Urothelium cell line (cell line): Measurements from ENCODE around the gene GPC5.
A peak's percentile ranks its signal among the peaks of the same experiment; 100 is the strongest.
"Not testable (repeated sequence)": the region's sequence is repeated elsewhere in the genome, so short reads cannot be mapped to it uniquely, and the experiment has no call there.

Experiments used
- DNase-seq: peaks from one replicate; pipeline ENCODE4 v3.0.0; 2011; ENCODE audit warnings: low spot score, mixed read lengths
- FAIRE-seq: peaks from 2 replicates; lab custom pipeline; 2011; peaks lifted over from hg19 to GRCh38; lab: Jason Lieb, UNC

Gene GPC5

GRCh38 chr13:91368676-91369440, 29.6 kb upstream of the GPC5 start:
- DNase-seq (peak; percentile 11), FAIRE-seq (no peak)

- FAIRE-seq (no peak), DNase-seq (peak; percentile 37)
Measured at GRCh38 chr13:91369441-91369831, 29.0 kb upstream of the GPC5 start.

GRCh38 chr13:91370501-91370900, 27.9 kb upstream of the GPC5 start:
- DNase-seq (no peak), FAIRE-seq (no peak)

- DNase-seq (no peak), FAIRE-seq (no peak)
Measured at GRCh38 chr13:91372911-91373310, 25.5 kb upstream of the GPC5 start.

- FAIRE-seq (no peak), DNase-seq (peak; percentile 18)
Measured at GRCh38 chr13:91375116-91375729, 23.2 kb upstream of the GPC5 start.

- FAIRE-seq (no peak), DNase-seq (no peak)
Measured at GRCh38 chr13:91381371-91381770, 17.1 kb upstream of the GPC5 start.

GRCh38 chr13:91383836-91384235, 14.6 kb upstream of the GPC5 start:
- DNase-seq (no peak), FAIRE-seq (no peak)

- no peak for DNase-seq
- FAIRE-seq: no peak
Measured at GRCh38 chr13:91384896-91385295, 13.5 kb upstream of the GPC5 start.

GRCh38 chr13:91389186-91389585, 9.2 kb upstream of the GPC5 start:
- DNase-seq: no peak
- no peak for FAIRE-seq

GRCh38 chr13:91397595-91397994, 826 bp upstream of the GPC5 start:
- DNase-seq (no peak), FAIRE-seq (no peak)

- DNase-seq: no peak
- no peak for FAIRE-seq
Measured at GRCh38 chr13:91399189-91400062, 1.0 kb downstream of the GPC5 start.

GRCh38 chr13:91400063-91400399, 1.6 kb downstream of the GPC5 start:
- FAIRE-seq: no peak

GRCh38 chr13:91400671-91401070, 2.2 kb downstream of the GPC5 start:
- DNase-seq (no peak), FAIRE-seq (no peak)

More at GRCh38 chr13:91400063-91400399, 1.6 kb downstream of the GPC5 start:
- DNase-seq: no peak

GRCh38 chr13:91401920-91402319, 3.5 kb downstream of the GPC5 start:
- FAIRE-seq (no peak), DNase-seq (no peak)

- no peak for FAIRE-seq
Measured at GRCh38 chr13:91405240-91405639, 6.8 kb downstream of the GPC5 start.

GRCh38 chr13:91406619-91407018, 8.2 kb downstream of the GPC5 start:
- DNase-seq (peak; percentile 13), FAIRE-seq (no peak)

More at GRCh38 chr13:91405240-91405639, 6.8 kb downstream of the GPC5 start:
- DNase-seq: no peak

GRCh38 chr13:91408971-91409370, 10.6 kb downstream of the GPC5 start:
- FAIRE-seq: no peak
- DNase-seq: no peak

- DNase-seq, FAIRE-seq: not testable (repeated sequence)
Measured at GRCh38 chr13:91416579-91416978, 18.2 kb downstream of the GPC5 start.

- no peak for DNase-seq
- no peak for FAIRE-seq
Measured at GRCh38 chr13:91417660-91418325, 19.4 kb downstream of the GPC5 start.

- FAIRE-seq (no peak), DNase-seq (no peak)
Measured at GRCh38 chr13:91426913-91427312, 28.5 kb downstream of the GPC5 start.

GRCh38 chr13:91438674-91439073, 40.3 kb downstream of the GPC5 start:
- not testable (repeated sequence) for DNase-seq, FAIRE-seq
